HG03558 (cell line): ENCODE data around the gene COL26A1.

Experiments used
- ATAC-seq: cut with Tn5 transposase; IDR thresholded peaks from one replicate; pipeline ENCODE4 v1.9.1; 2021; ENCODE audit warnings: moderate number of reproducible peaks; ENCODE audit not compliant: unreplicated experiment; ENCODE audit errors: extremely low read depth

COL26A1 gene

DNA sequence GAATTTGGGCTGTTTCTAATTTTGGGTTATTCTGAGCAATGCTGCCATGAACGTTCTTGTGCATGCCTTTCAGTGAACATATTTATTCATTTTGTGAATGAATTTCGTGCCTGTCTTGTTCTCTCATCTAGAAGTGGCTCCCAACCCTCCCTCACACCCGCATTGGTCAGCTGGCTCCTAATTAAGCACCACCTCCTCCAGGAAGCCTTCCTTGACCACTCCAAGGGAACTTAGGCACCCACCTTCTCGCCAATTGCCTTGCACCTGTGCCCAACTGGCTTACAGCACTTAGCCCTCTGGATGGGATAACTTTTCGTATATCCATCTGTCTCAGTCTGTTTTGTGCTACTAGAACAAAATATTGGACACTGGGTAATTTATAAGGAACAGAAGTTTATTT is 159.3 kb downstream of the COL26A1 start:
- ATAC-seq = no peak

DNA sequence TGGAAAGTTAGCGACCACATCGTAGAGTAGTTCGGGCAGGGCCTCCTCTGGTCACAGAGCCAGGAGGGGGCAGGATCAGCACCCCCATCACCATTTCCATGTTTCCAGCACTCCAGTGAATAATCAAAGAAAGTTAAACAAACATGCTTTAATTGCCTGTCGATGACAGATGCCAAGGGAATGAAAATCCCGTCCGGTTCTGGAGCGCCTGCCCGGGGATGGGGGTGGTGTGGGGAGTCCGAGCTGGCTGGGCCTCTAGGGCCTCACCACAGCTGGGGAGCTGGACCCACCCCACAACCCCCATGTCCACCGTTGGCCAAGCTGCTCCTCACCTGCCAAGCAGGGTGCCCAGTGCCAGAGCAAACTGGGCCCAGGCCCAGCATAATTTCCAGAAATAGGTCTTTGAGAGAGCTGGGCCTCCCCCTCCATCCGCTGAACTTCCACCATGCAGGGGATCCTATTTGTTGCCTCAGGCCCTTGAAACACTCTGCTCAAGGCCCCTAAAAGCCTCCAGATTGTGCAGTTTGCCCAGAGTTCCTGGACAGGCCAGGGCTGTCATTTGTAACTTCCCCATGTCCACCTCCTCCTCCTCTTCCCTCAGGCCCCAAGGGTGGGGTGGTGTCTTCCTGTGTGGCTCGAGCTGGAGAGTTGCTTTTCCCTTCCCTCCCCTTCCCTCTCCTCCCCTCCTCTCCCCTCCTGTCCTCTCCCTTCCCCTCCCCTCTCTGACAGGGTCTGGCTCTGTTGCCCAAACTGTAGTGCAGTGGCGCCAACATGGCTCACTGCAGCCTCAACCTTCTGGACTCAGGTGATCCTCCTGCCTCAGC is 165.4 kb downstream of the COL26A1 start:
- no peak for ATAC-seq

DNA sequence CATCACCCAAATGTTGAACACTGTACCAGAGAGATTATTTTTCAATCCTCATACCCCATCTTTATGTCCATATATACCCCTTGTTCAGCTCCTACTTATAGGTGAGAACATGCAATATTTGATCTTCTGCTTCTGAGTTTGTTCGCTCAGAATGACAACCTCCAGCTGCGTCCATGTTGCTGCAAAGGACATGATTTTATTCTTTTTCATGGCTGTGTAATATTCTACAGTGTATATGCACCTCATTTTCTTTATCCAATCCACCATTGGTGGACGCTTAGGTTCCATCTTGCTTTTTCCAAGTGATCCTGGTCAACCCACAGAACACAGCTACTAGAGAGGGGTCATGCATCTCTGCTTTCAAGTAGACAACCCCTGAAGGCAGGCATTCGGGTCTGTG is 166.9 kb downstream of the COL26A1 start:
- ATAC-seq = no peak

DNA sequence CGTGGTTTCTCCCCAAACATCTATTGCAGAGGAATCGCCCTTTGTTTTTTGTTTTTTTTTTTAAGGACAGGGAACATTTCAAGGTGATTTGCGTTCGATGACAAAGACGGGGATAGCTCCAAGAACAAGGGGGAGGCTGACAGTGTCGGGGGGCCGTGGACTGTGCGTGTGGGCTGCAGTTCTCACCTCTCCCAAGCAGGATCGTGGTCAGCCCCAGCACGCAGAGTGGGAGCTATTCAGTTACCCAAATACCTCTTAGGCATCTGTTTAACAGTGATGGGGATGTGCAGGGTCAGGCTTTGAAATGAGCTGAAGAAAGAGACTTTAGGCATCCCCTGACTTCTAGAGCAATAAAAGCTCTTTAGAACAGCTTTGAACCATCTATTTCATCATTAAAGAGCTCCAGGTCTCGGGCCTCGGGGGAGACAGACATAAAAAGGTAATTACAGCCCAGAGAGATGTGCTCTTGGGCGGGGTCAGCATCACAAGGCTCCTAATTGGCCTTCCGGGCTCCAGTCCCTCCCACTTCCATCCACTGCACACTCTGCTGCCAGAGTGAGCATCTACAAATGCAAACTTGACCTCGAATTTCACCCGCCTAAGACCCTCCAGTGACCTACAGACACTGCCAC is 169.2 kb downstream of the COL26A1 start:
- no peak for ATAC-seq

DNA sequence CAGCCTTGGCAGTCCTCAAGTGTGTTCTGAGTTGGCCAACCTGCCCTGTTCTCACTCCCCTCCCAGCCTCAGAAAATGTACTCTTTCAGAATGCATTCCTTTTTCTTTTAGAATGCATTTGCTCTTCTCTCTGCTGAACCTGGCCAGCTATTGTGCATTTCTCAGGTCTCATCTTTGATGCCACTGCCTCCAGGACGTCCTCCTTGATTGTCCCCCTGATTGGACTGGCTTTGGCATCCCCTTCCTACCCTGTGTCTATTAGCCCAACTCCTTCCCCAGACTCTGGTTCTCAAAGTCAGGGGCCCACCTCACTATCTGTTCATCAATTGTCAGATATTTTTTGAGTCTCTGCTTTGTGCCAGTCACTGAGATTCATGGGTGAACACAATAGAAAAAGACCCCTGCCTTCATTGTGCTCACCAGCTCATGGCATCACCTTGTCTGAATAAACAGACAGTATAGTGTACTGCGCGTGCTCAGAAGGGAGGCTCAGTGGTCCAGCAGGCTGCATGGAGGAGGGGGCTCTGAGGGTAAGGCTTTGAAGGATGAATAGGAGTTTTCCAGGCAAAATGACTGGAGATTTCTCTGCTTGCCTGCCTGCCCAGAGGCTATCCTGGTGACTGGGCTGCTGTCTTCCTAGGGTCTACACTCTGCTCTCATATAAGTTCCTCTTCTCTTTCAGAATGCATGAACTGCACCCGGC is 169.9 kb downstream of the COL26A1 start:
- no peak for ATAC-seq

DNA sequence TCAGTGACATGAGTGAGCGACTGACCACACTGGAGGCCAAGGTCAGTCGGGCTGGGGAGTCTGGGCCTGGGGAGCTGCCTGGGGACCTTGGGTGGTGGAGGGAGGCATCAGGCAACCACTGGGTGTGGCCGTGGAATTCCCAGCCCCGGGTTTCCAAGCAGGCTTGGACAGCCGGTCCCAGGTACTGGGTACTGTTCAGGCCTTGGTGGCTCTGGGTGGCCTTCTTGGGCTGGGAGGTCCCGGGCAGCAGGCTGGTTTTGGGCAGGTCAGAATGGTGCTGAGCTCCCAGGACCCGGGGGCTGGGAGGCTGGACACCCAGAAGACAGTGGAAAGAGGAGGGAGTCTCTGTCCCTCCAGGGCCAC is 170.4 kb downstream of the COL26A1 start:
- ATAC-seq = no peak

DNA sequence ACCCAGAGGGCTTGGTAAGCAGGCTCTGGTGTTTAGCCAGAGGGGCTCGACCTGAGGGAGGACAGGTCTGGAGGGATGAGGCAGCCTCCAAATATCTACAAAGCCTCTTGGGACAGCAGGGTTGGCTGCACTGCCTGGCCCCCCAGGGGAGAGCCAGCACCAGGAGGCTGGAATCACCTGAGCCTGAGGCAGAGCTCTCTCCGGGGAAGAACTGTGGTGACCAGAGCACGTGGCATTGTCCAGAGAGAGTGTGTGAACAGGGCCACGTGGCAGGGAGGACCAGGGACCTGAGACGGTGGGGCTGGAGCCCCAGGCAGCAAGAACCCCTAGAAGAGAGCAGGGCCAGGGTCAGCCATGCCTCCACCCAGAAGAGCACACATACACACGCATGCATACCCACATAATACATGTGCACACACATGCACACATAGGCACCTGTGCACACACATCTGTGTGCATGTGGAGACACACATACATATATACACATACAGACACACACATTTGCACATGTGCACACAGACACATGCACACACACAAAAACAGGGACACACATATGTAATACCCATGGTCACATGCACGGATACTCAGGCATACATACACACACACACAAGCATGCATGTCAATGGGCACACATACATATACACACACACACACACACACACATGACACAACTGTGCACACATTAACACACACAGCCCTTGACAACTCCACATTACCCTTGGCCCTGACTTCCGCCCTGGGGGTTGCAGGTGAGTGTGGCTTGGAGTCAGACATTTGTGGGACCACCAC is 171.5 kb downstream of the COL26A1 start:
- ATAC-seq = no peak

DNA sequence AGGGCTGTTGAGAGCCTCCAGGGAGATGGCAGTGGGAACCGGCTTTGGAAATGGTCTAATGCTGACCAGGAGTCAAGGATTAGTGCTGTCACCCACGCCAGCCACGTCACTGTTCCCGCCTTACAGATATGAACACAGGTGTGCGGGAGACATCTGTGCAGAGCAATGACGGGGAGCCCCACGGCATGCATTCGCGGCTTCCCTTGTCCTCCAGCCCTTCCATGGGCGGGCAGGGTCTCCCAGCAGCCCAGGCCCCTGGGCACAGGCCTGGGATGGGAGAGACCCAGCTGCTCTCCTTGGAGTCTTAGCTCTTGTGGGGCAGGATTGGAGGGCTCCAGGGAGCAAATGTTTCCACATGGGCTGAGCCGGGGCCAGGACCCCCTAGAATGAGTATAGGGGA is 172.2 kb downstream of the COL26A1 start:
- ATAC-seq = no peak

DNA sequence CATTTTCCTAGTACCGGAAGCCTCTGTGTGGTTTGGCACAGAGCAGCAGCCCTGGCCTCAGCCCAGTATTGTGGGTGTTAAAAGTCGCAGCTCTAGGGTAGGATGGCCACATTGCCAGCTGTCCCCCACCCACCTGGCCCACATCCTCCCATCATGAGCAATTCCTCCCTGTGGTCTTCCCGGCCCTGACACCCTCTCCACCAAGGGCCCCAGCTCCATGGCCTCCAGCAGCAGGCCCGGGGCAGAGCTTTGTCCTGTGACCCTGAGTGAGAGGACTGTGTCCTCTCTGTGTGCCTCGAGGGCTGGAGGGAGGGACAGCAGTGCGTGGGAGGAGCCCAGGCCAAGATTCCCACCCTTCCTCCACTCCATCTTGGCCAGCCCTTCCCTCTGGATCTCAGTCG is 172.7 kb downstream of the COL26A1 start:
- no peak for ATAC-seq

DNA sequence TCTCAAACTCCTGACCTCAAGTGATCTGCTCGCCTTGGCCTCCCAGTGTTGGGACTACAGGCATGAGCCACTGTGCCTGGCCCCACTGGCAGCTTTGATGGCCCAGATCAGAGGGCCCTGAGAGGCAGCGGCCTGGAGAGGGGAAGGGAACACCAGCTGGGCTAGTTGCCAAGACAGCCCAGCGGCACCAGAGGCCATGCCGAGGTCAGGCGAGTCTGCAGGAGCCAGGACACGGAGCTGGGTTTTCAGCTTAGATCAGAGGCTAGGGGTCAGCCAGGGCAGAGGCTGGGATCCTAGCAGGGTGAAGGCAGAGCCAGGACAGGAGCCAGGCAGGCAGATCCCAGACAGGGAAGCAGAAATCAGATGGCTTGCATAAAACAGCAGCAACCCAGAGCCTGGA is 173.6 kb downstream of the COL26A1 start:
- ATAC-seq = no peak

DNA sequence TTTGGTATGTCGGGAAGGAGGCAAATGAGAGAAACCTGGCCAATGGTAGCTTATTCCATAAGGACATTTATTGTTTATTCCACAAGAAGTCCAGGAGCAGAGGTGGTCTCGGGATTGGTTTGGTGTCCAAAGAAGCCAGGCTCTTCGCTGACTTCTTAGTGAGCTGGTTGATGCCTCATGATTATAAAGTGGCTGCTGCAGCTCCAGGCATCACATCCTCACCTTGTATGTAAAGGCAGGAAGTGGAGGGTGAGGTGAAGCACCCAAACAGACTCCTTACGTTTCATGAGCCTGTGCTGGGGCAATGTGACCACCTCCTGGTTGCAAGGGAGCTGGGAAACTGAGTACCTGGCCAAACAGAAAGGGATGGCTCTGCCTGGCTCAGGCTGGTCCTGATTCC is 174.0 kb downstream of the COL26A1 start:
- no peak for ATAC-seq

DNA sequence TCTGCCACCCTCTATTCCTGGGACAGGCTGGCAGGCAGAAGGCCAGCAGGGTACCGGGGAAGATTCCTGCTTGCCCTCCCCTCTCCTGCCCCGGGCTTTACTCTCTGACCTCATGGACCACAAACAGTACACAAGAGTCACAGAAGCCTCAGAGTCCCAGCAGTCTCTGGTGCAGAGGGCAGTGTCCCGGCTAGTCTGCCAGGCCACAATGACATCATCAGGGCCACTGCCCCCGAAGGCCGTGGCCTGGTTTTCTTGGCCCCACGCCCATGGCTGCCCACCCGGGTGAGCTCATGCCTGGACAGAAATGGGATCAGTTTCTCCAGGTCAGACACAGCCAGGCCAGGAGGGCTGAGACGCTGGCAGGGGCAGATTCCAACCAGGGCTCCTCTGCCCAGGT is 174.5 kb downstream of the COL26A1 start:
- ATAC-seq = no peak

DNA sequence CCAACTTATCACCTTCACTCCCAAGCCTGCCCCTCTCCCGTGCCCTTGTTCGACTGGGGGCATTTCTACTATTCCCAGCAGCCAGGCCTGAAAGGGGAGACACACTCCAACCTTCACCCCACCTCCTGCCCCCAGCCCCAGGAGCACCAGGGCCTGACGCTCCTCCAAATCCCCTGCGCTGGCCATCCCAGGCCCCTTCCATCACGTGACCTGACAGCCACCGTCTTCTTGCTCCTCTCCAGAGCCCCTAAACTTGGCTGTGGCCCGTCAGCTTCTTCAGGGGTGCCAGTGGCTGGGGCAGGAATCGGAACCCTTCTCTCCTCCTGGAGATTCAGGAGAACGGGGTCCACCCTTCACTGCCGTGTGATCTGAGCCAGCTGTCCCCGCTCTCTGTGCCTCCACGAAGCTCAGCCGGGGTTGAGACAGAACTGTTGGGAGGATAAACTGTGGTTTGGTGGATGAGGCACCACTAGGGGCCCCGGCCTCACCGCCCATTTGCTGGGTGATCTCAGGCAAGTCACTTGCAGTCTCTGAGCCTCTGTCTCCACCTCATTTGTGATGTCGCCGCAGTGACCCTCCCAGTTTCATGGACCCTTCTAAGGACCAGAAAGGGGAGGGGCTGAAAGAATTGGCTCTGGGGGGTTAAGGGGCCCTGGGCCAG is 175.4 kb downstream of the COL26A1 start:
- no peak for ATAC-seq

DNA sequence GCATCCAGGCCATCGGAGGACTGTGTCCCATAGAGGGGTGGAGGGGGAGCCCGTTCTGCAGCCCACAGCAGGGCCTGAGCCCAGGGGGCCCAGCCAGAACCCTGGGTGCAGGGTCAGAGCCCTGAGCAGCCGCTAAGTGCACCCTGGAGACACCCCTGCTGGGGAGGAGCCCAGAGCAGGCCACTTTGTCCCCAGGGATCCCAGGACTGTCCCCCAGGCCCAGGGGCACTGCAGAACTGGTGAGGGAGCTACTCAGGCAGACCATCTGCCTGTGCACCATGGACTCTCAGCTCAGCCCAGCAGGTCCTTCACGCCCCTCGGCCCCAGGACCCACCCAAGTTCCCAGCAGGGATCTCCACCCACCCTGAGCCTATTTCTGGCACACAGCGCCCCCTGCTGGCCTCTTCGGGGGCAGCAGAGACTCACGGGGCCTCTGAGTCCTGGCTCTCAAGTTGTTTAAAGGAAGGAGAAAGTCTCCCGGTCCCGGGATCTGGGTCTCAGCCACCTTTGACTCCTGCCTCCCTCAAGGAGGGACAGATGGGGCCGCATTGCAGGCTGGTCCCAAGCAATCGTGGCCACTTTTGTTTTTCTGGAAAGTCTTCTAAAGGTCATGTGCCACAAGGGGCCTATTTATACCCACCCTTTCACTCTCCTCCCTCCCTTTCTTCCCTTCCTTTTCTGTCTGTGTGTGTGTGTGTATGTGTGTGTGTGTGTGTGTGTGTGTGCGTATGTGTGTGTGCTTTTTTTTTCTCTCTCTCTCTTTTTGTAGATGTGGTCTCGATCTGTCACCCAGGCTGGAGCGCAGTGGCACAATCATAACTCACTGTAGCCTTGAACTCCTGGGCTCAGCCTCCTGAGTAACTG is 176.2 kb downstream of the COL26A1 start:
- ATAC-seq = no peak

DNA sequence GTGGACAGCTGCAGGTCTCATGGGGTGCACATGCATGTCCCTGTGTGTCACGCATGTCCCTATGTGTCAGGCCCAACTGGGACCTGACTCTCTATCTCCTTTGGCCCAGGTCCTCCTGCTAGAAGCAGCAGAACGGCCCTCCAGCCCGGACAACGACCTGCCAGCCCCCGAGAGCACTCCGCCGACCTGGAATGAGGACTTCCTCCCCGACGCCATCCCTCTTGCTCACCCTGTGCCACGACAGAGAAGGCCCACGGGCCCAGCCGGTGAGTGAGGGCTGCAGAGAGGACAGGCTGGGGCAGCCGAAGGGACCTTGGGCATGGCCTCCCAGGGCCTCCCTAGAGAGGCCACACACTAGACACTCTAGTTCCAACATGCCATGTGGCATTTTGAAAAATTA is 177.1 kb downstream of the COL26A1 start:
- no peak for ATAC-seq

DNA sequence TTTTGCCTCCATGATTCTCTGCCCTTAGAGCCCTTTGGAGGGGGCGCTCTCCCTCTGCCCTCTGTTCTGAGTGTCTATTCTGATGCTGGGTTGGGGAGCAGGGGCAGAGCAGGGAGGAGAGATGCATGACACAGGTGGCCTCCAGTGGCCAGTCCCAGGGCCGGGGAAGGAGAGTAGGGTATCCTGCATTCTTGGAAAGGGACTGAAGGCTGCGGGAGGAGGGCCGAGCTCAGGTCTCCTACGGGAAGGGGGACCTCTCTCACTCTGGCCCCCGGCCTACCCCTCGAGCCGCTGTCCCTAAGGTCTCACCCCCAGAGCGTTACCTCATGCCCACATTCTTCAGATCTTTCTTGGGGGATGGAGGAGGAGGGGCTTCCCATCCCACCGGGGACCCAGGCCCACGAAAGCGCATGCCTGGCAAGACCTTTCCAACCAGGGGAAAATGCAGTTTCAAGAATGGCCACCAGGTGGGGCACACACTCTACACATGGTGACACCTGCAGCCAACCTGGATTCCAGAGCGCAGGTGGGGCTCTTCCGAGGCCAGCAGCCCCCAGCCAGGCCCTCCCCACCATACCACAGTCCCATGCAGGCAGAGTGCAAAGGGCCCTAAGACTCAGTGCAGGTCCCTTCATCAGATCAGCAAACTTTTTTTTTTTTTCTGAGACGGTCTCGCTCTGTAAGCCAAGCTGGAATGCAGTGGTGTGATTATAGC is 180.0 kb downstream of the COL26A1 start:
- no peak for ATAC-seq

DNA sequence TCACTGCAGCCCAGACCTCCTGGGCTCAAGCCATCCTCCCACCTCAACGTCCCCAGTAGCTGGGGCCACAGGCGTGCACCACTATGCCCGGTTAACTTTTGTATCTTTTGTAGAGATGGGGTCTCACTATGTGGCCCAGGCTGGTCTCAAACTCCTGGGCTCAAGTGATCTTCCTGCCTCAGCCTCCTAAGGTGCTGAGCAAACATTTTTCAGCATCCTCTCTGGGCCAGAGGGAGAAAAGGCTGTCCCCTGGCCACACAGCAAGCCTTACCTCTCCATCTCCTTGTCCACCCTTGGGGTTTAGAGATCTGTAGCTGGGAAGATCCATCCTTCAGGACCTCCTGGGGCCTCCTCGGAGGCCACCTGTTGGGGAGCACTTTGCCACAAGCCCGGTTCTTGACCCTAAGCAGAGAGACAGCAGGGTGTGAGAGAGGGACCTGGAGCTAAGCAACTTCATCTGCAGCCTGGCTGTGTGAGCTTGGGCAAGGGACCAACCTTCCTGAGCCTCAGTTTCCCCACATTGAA is 180.6 kb downstream of the COL26A1 start:
- no peak for ATAC-seq

DNA sequence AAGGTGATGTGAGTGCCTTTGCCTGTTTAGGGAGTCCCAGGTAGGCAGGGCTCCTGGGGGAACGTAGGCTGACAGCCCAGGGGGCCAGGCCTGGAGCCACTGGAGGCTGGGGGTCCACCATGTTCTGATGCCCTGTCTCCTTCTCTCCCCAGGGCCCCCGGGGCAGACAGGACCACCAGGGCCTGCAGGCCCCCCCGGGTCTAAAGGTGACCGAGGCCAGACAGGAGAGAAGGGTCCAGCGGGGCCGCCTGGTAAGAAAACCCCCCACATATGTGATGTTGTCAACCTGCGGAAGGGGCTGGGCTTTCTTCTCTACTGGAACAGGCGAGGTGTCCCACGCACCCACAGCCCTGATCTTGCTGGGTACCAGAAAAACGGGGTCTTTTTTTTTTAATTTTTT is 181.2 kb downstream of the COL26A1 start:
- ATAC-seq = no peak
